ENCODE measurements around the gene GPR31. TPM values are rescaled to one million over a fixed set of nuclear protein-coding genes. Genes with fewer than 3 reads are reported as not detected.

The GPR31 gene
- total RNA-seq, 1 experiment from 2014 or later = not detected

DNA sequence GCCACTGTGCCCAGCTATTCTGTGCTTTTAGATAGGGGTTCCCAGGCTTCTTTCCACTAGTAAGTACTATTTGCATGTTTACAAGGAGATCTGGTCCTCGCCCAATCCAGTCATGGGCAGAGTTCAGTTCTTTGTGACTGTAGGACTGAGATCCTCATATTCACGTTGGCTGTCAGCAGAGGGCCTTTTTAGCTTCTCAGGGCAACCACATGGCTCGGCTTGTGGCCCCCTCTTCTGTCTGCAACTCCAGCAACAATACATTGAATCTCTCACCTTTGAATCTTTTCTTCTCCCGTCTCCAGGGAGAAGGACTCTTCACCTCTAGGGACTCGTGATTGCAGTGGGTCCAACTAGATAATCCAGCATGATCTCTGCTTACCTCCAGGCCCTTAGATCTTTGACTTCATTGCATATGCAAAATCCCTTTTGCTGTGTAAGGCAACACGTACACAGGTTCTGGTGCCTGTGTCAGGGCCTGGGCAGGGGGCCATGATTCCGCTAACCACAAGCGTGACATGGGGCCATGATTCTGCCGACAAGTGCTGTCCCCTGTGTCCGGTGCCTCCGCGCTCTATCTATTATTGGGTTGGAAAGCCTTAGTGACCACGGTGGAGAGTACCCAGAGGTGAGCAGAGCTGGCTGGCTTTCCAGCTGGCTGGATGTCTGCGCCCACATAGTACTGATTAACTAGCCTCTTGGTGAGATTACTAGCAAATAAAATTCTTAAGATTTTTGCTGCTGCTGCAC, 29.8 kb downstream of the GPR31 start:
- Histone ChIP-seq H3K4me1 (replicated peaks) (no peaks in the 10 kb centered on the region), H3K27me3 (replicated peaks) (no peaks in the 10 kb centered on the region), H3K27ac (no peak overlapping the region), H3K4me3 (no peak overlapping the region), H3K36me3 (no peaks in the 10 kb centered on the region), H3K9me3 (replicated peaks) (no peaks in the 10 kb centered on the region; the same call in 1 of the 2 replicates)
- DNase-seq (ENCODE audit: low read depth in 1 of 2, low spot score in 2 of 2) = no peak

DNA sequence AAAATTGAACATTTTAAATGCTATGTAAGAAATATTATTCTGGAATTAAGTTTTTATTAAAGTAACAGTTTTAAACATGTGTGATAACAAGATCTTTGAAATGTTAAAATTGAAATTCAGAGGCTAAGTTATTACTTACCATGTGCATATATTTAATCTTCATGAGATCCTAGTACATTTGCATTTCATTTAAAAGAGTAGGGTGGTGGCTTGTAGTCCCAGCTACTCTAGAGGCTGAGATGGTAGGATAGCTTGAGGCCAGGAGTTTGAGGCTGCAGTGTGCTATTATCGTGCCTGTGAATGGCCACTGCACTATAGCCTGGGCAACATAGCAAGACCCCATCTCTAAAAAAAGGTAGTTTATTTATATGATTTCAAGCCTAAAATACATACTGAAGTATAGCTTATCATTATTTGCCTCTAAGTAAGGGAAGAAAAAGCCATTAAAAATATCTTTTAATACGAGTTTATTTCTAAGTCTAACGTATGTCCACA, 31.9 kb downstream of the GPR31 start:
- no peaks in the 10 kb centered on the region for H3K36me3 ChIP-seq
- no peak overlapping the region for H3K4me3 ChIP-seq
- no peaks in the 10 kb centered on the region for H3K27me3 ChIP-seq (replicated peaks)
- no peak for DNase-seq (ENCODE audit: low read depth in 1 of 2, low spot score in 2 of 2)
- no peaks in the 10 kb centered on the region for H3K4me1 ChIP-seq (replicated peaks)
- no peak overlapping the region for H3K27ac ChIP-seq
- H3K9me3 ChIP-seq (replicated peaks) = no peaks in the 10 kb centered on the region; the same call in 1 of the 2 replicates

DNA sequence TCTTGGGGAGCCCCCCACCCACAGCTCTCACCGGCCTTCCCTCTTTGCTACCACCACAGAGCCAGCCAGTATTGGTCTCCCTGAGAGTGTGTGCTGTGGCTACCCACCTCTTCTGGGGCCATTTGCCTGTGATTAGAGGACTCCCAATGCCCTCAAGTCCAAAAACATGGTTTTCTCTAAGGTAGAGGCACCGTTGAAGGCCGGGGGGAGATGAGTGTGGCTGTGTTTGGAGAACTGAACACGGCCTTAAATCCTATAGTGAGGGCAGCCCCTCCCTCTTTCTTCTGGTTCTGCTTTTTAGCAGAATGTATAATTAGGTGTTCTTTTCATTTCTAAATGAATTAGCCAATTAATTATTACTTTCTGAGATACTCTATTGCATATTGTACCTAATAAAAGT, 32.4 kb downstream of the GPR31 start:
- no peaks in the 10 kb centered on the region for H3K4me1 ChIP-seq (replicated peaks)
- H3K4me3 ChIP-seq = no peak overlapping the region
- no peaks in the 10 kb centered on the region; the same call in 1 of the 2 replicates for H3K9me3 ChIP-seq (replicated peaks)
- H3K27me3 ChIP-seq (replicated peaks) = no peaks in the 10 kb centered on the region
- no peak overlapping the region for H3K27ac ChIP-seq
- no peak for DNase-seq (ENCODE audit: low read depth in 1 of 2, low spot score in 2 of 2)
- no peaks in the 10 kb centered on the region for H3K36me3 ChIP-seq

DNA sequence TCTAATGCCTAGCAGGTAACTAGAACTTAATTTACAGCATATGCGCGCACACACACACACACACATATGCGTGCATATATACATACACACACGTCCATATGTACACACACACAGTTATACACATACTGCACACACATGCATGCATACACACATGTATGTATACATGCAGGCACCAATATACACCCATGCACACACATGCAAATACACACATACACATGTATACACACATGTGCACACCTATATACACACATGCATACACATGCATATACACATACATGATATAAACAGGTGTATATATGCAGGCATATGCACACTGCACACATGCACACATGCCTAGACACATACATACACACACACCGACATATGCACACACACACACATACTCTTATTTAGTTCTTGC, 33.0 kb downstream of the GPR31 start:
- no peaks in the 10 kb centered on the region for H3K27me3 ChIP-seq (replicated peaks)
- no peak overlapping the region for H3K27ac ChIP-seq
- H3K4me3 ChIP-seq = no peak overlapping the region
- no peak for DNase-seq (ENCODE audit: low read depth in 1 of 2, low spot score in 2 of 2)
- no peaks in the 10 kb centered on the region for H3K36me3 ChIP-seq
- no peaks in the 10 kb centered on the region; the same call in 1 of the 2 replicates for H3K9me3 ChIP-seq (replicated peaks)
- no peaks in the 10 kb centered on the region for H3K4me1 ChIP-seq (replicated peaks)

DNA sequence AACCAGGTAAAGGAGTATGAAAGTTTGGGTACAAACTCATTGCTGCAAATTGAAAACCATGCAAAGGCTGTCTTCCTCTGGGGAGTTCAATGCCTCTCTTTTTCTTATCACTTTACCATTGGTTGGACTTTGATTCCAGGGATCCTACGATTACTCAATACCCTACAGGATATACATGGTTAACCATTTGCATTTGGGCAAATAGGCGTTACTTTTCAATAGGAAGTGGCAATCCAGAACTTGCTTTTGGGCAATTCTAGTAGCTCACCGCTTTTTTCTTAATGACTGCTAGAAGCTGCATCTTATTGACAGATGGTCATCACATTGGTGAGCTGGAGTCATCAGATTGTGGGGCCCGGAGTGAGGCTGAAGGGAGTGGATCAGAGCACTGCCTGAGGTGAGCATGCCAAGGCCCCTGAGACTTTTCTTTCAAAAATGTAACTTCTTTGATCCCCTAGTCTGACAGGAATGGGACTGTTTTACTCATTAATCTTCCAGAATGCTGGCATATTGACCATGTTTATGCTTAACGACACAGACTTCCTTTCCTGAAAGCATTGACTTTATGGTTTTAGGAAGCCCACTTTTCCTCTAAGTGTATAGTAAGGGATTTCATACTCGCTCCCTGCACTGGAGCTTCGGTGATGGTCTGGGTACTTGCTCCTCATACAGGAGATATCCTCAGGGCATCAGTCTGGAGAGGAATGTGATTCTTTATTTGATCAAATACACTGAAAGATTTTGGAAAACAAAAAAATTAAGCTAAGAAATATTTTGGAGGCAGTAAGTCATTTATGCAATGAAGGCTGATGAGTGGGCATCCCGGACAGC, 34.7 kb downstream of the GPR31 start, which contains the start of gene CCR6:
Gene CCR6, plus strand, starts transcription at position 270 of the 831 bp plus-strand sequence. CDS start 13,039 bp downstream, outside the sequence.
- Histone ChIP-seq H3K27ac (no peak within 1 kb of the TSS), H3K4me1 (replicated peaks) (no peaks in the 10 kb centered on the region), H3K36me3 (no peaks in the 10 kb centered on the region), H3K27me3 (replicated peaks) (no peaks in the 10 kb centered on the region), H3K9me3 (replicated peaks) (no peaks in the 10 kb centered on the region; the same call in 1 of the 2 replicates), H3K4me3 (no peak within 1 kb of the TSS)
- DNase-seq (ENCODE audit: low read depth in 1 of 2, low spot score in 2 of 2) = no peak

DNA sequence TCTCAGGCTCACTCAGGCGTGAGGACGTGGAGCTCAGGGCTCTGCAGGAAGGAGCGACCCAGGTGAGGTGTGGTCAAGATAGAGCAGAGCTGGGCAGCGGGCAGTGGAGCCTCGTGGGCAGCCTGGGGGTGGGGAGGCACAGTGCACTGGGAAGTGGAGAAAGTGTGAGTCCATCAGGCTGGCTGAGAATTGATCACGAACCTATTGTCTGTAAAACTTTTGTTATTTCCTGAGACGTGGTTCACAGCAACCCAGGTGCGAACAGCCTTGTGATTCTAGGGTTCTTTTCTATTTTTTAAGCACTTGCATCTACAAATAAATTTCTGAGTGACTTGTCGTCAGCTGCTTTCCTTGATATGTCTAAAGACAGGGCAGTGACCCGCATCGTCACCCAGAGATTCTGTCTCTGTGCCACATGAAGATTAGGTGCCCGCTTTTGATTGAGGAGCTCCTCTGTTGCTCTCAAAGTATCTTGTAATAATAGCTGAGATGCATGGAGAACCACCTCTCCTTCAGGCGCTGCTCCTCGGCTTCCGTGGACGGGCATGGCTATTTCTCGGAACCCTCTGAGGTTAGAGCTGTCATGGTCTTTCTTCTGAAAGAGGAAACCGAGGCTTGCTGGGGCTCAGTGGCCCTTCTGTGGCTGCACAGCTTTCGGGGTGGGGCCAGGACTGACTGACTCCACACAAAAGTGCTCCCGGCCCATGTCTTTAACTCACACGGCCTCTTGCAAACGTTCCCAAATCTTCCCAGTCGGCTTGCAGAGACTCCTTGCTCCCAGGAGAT, 35.5 kb downstream of the GPR31 start:
- H3K27ac ChIP-seq = no peak overlapping the region
- H3K9me3 ChIP-seq (replicated peaks) = no peaks in the 10 kb centered on the region; the same call in 1 of the 2 replicates
- no peaks in the 10 kb centered on the region for H3K4me1 ChIP-seq (replicated peaks)
- H3K27me3 ChIP-seq (replicated peaks) = no peaks in the 10 kb centered on the region
- no peak for DNase-seq (ENCODE audit: low read depth in 1 of 2, low spot score in 2 of 2)
- no peak overlapping the region for H3K4me3 ChIP-seq
- no peaks in the 10 kb centered on the region for H3K36me3 ChIP-seq

DNA sequence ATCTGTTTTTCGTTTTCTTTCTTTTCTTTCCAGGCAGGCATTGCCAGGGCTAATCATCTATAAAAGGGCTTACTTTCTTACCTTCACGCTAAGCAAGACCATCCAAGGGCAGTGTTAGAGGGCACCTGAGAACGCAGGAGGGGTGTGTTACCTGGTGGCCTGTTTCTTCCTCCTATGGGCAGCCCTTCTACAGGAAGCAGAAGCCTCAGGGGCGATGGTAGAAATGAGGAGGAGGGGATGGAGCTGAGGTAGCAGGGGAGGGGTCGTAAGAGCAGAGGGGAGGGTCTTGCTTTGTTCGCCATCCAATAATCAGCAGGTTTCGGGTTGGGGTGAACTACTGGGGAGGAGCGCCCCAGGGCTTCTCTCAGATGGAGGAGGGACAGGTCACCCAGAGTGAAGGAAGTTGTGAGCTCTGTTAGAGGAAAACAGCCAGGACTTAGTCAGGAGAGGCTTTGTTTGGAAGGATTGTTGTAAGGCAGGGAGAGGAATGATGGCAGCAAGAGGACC, 36.4 kb downstream of the GPR31 start:
- Histone ChIP-seq H3K36me3 (no peaks in the 10 kb centered on the region), H3K4me1 (replicated peaks) (no peaks in the 10 kb centered on the region), H3K27me3 (replicated peaks) (no peaks in the 10 kb centered on the region), H3K27ac (no peak overlapping the region), H3K9me3 (replicated peaks) (no peaks in the 10 kb centered on the region; the same call in 1 of the 2 replicates), H3K4me3 (no peak overlapping the region)
- no peak for DNase-seq (ENCODE audit: low read depth in 1 of 2, low spot score in 2 of 2)

DNA sequence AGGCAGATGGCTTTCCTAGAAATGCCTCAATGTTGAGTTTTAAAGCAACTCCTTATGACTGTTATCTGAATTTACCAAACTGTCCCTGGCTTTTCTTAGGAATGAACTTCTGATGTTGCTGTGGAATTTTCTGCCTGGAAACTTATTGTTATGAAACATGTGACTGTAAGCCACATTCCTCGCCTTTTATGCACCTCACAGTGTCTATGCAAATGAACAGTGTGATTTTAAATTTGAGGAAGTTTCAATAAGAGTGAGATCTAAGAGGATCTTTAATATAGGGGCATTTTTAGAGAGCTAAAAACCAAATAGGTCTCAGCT, 37.2 kb downstream of the GPR31 start:
- Histone ChIP-seq H3K27me3 (replicated peaks) (no peaks in the 10 kb centered on the region), H3K4me1 (replicated peaks) (no peaks in the 10 kb centered on the region), H3K9me3 (replicated peaks) (no peaks in the 10 kb centered on the region; the same call in 1 of the 2 replicates), H3K36me3 (no peaks in the 10 kb centered on the region), H3K27ac (no peak overlapping the region), H3K4me3 (no peak overlapping the region)
- no peak for DNase-seq (ENCODE audit: low read depth in 1 of 2, low spot score in 2 of 2)

DNA sequence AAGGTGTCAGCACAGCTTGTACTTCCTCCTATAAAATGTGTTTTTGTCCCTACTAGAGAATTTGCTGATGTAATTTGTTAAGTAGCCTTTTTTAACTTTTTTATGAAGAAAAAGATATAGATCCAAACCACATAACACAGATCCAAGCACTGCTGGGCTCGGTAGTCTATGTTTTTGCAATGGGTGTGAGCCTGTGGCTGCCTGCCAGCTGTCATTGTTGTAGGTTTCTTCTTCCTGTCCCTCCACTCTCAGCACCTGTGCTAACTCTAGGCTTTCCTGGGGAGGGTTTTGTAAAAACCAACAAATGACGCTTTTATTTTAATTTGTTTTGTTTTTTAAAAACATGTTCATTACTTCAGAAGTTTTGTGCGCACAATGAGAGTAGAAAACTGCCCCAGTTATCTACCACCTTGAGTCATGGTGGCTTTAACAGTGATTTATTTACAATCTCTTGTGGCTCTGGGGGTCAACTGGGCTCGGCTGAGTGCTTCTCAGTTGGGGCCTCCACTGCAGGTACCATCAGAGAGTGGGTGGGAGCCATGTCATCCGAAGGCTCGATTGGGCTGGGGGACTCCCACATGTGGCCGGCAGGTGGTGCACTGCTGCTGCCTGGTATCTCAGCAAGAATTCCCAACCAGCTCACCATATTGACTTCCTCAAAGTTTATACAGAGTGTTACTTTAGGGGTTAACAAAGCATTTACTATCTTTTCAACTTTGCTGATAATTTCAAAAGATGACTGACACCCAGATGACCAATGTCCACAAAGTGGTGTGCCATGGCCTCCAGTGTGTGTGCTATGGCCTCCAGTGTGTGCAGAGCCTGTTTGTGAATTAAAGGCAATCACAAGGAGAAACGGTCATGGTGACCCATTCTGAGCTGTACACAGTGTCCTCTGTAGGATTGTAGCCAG, 37.9 kb downstream of the GPR31 start:
- Histone ChIP-seq H3K36me3 (no peaks in the 10 kb centered on the region), H3K4me3 (no peak overlapping the region), H3K4me1 (replicated peaks) (no peaks in the 10 kb centered on the region), H3K27me3 (replicated peaks) (no peaks in the 10 kb centered on the region), H3K27ac (no peak overlapping the region), H3K9me3 (replicated peaks) (no peaks in the 10 kb centered on the region; the same call in 1 of the 2 replicates)
- no peak for DNase-seq (ENCODE audit: low read depth in 1 of 2, low spot score in 2 of 2)

DNA sequence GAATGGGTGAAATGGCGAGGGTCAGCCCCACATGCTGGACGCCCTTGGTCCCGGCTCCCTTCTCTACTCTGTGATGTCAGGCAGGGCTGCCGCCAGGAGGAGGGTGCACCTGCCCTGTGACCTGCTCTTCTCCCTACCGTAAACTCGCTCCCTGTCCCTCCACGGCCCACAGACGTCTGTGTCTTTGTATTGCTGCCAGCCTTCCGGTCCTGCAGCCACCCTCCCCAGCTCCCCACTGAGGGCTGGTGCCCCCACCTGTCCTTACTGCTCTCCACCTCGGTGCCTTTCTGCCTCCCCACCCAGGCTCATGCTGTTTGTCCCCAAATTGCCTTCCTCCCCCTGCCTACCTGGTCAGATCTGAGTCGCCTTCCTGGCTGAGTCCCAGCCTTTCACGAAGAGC, 38.9 kb downstream of the GPR31 start:
- no peak for DNase-seq (ENCODE audit: low read depth in 1 of 2, low spot score in 2 of 2)
- Histone ChIP-seq H3K36me3 (no peaks in the 10 kb centered on the region), H3K27me3 (replicated peaks) (no peaks in the 10 kb centered on the region), H3K4me3 (no peak overlapping the region), H3K27ac (no peak overlapping the region), H3K4me1 (replicated peaks) (no peaks in the 10 kb centered on the region), H3K9me3 (replicated peaks) (no peaks in the 10 kb centered on the region)

DNA sequence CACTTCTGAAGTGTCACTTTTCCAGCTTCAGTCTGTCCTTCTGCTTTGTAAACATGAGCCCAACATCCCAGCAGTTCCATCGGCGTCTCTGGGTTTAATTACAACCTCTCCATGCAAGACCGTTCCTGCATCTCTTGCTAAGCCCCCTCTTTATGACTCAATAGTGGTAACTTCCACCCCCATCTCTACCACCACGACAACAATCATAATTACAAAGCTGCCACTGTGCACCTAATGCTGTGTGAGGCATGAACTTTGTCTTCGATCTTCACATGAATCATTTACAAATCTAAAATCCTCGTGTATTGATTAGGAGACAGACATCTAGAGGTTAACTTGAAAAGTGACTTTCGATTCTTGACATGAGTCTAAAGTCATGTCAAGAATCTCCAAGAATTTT, 39.8 kb downstream of the GPR31 start:
- H3K27me3 ChIP-seq (replicated peaks) = no peaks in the 10 kb centered on the region; the same call in 1 of the 2 replicates

DNA sequence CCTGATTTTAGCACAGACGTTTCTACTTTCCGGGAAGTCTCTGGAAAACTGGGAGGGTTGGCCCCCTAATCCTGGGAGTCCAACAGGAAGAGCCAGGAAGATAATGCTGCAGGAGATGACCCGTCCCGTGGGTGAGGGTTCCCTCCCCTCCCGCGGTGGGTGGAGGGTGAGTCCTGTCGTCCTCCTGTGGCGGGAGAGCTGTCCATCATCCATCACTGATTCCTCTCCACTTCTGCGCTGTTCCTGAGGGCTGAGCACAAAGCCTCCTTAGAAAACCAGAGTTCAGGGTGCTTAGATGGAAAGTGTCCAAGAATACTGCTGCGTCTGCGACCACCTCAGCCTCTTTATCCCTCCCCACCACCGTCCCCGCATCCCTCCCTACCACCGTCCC, 40.9 kb downstream of the GPR31 start:
- Histone ChIP-seq H3K4me1 (replicated peaks) (no peaks in the 10 kb centered on the region), H3K9me3 (replicated peaks) (no peaks in the 10 kb centered on the region)
- DNase-seq (ENCODE audit: low read depth in 1 of 2, low spot score in 2 of 2) = no peak

More for the DNA sequence above, 39.8 kb downstream of the GPR31 start:
- Histone ChIP-seq H3K27ac (no peak overlapping the region), H3K4me3 (no peak overlapping the region), H3K36me3 (no peaks in the 10 kb centered on the region), H3K4me1 (replicated peaks) (no peaks in the 10 kb centered on the region), H3K9me3 (replicated peaks) (no peaks in the 10 kb centered on the region)
- DNase-seq (ENCODE audit: low read depth in 1 of 2, low spot score in 2 of 2) = no peak

More for the DNA sequence above, 40.9 kb downstream of the GPR31 start:
- Histone ChIP-seq H3K36me3 (no peaks in the 10 kb centered on the region), H3K27me3 (replicated peaks) (peaks cover 4% of the 10 kb centered on the region; the same call in 1 of the 2 replicates), H3K27ac (no peak overlapping the region), H3K4me3 (no peak overlapping the region)

All from SJSA1 (cell line).